Ovary (tissue), 3 donors: ENCODE measurements around the gene SLC39A3.

Source experiments
- EP300 ChIP-seq: sonication (generic); formaldehyde crosslinking; IDR thresholded peaks from one replicate; pipeline ENCODE4 v1.6.1; 2017; ENCODE audit warnings: antibody characterized with exemption
- POLR2A ChIP-seq: fragments of 450-650 bp; IDR thresholded peaks from one replicate; pipeline ENCODE4 v1.6.1; 2017; ENCODE audit warnings: antibody characterized with exemption, mild to moderate bottlenecking, moderate library complexity
- TF ChIP-seq, protein P1 (sequence below), 3 donors: fragments of 450-650 bp in 2 of 3; fragments of 200-600 bp in 1 of 3; IDR thresholded peaks; one replicate each; pipeline versions ENCODE4 v1.5.1 to v1.8.0; 2016 to 2022; ENCODE audit warnings: antibody characterized with exemption in 3 of 3, mild to moderate bottlenecking in 1 of 3
- donor health status: DM: no; HTN: no; CAD: no.

- TF ChIP-seq, protein P1, sequence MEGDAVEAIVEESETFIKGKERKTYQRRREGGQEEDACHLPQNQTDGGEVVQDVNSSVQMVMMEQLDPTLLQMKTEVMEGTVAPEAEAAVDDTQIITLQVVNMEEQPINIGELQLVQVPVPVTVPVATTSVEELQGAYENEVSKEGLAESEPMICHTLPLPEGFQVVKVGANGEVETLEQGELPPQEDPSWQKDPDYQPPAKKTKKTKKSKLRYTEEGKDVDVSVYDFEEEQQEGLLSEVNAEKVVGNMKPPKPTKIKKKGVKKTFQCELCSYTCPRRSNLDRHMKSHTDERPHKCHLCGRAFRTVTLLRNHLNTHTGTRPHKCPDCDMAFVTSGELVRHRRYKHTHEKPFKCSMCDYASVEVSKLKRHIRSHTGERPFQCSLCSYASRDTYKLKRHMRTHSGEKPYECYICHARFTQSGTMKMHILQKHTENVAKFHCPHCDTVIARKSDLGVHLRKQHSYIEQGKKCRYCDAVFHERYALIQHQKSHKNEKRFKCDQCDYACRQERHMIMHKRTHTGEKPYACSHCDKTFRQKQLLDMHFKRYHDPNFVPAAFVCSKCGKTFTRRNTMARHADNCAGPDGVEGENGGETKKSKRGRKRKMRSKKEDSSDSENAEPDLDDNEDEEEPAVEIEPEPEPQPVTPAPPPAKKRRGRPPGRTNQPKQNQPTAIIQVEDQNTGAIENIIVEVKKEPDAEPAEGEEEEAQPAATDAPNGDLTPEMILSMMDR (IDR thresholded peaks at IDR 0.05): no peak
- TF ChIP-seq EP300: no peak
- no peak for TF ChIP-seq POLR2A
Measured at GRCh38 chr19:2703077-2703437, 36.8 kb downstream of the SLC39A3 start.
